ENCODE data around the gene ITGA2B.

- TF ChIP-seq, protein P1, sequence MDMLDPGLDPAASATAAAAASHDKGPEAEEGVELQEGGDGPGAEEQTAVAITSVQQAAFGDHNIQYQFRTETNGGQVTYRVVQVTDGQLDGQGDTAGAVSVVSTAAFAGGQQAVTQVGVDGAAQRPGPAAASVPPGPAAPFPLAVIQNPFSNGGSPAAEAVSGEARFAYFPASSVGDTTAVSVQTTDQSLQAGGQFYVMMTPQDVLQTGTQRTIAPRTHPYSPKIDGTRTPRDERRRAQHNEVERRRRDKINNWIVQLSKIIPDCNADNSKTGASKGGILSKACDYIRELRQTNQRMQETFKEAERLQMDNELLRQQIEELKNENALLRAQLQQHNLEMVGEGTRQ (IDR thresholded peaks at IDR 0.05; ENCODE audit: low read depth, low read length), result no peak
- TF ChIP-seq POLR2A (IDR thresholded peaks at IDR 0.05; ENCODE audit: low read depth, low read length) (no peak), CTCF (conservative IDR thresholded peaks at IDR 0.05; ENCODE audit: low read depth, low read length) (no peak), CHD1 (IDR thresholded peaks at IDR 0.05; ENCODE audit: low read depth, low read length) (no peak), RAD21 (IDR thresholded peaks at IDR 0.05; ENCODE audit: low read length) (no peak), FOS (IDR thresholded peaks at IDR 0.05; ENCODE audit: low read depth, low read length) (no peak), MXI1 (IDR thresholded peaks at IDR 0.05; ENCODE audit: borderline replicate concordance, low read depth, low read length) (no peak), BHLHE40 (IDR thresholded peaks at IDR 0.05; ENCODE audit: low read depth, low read length) (no peak), MAZ (IDR thresholded peaks at IDR 0.05; ENCODE audit: borderline replicate concordance, low read depth, low read length) (no peak), RCOR1 (IDR thresholded peaks at IDR 0.05; ENCODE audit: insufficient replicate concordance, low read length) (no peak), RFX5 (IDR thresholded peaks at IDR 0.05; ENCODE audit: low read depth, low read length) (no peak)
- TF ChIP-seq, protein P2, sequence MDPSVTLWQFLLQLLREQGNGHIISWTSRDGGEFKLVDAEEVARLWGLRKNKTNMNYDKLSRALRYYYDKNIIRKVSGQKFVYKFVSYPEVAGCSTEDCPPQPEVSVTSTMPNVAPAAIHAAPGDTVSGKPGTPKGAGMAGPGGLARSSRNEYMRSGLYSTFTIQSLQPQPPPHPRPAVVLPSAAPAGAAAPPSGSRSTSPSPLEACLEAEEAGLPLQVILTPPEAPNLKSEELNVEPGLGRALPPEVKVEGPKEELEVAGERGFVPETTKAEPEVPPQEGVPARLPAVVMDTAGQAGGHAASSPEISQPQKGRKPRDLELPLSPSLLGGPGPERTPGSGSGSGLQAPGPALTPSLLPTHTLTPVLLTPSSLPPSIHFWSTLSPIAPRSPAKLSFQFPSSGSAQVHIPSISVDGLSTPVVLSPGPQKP (IDR thresholded peaks at IDR 0.05; ENCODE audit: borderline replicate concordance, low read depth, low read length), result no peak
Observed at GRCh38 chr17:44438636-44439035, 49.2 kb upstream of the ITGA2B start.
